ENCODE data around the gene VTI1B. TPM values are rescaled to one million over a fixed set of nuclear protein-coding genes. Genes with fewer than 3 reads are reported as not detected.

Gene VTI1B
- total RNA-seq, 1 donor from 2014 or later, result 46.0 TPM

DNA sequence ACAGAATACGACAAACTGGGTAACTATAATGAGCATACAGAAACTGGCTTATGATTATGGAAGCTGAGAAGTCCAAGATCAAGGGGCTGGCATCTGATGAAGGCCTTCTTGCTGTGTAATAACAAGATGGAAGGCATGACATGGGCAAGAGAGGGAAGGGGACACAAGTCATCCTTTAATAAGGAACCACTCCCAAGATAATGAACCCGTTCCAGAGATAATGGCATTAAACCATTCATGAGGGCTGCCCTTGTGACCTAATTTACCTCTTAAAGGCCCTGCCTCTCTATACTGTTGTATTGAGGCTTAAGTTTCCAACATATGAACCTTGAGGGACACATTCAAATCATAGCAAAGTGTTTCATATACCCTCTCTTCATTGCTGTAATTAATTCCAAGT lies 4.6 kb upstream of the VTI1B start:
- DNase-seq (ENCODE audit: low read depth in 2 of 2), result no peak

DNA sequence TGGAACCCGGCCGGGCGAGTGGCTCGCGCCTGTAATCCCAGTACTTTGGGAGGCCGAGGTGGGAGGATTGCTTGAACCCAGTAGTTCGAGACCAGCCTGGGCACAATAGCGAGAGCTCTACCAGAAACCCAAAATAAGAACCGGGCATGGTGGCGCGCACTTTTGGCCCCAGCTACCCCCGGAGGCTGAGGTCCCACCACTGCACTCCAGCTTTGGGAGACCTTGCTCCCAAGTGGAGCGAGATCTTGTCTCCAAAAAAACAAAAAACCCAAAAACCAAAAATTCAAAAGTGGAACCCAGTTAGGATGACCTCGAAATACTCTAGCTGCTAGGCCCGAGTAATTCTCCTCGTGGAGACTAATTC lies 769 bp upstream of the VTI1B start:
- no peak for DNase-seq (ENCODE audit: low read depth in 2 of 2)

DNA sequence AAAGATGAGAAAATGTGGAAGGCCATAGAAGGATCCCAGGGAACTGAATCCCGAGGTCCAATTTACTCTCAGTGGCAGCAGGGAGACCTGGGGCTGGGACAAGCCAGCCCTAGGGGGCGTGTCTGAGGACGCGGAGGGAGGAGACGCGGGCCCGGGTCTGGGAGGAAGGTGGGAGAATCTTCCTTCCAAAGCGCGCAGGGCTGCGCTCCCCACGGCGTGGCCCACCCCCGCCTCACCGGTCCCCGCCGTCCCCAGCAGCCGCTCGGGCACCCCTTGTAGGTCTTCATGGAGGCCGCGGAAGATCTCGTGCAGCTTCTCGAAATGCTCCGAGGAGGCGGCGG lies 323 bp downstream of the VTI1B start:
- DNase-seq (ENCODE audit: low read depth in 2 of 2), result peak; percentile 61 to 66

DNA sequence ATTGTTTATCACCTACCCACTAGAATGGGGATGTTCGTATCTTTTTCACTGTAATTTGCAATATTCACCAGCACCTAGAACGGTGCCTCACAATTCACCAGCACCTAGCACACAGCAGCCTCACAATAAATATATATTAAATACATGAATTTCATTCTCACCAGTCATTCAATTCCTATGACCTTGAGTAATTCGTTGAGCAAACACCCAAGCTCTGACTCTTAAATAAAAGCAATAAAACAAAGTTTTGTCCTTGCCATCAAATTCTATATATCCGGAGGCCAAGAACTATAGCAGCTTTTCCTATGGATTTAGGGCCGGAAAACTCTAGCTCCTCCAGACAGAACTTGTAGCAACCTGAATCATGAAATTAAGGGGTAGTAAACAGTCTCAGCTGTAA lies 981 bp downstream of the VTI1B start:
- DNase-seq (ENCODE audit: low read depth in 2 of 2), result no peak

DNA sequence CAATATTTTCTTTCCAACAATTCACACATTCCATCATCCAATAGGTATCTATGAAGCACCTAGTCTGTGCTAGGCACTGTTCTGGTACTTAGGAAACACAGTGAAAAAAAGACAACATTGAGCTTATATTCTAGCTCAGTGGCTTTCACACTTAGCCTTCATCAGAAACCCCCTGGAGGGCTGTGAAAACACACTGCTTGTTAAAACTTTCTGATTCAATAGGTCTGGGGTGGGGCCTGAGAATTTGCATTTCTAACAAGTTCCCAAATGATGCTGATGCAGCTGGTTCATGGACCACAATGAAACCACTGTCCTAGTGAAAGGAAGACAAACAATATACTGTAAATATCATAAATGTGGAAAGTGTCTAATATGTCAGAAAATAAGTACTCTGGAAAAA lies 5.9 kb downstream of the VTI1B start:
- no peak for DNase-seq (ENCODE audit: low read depth in 2 of 2)

DNA sequence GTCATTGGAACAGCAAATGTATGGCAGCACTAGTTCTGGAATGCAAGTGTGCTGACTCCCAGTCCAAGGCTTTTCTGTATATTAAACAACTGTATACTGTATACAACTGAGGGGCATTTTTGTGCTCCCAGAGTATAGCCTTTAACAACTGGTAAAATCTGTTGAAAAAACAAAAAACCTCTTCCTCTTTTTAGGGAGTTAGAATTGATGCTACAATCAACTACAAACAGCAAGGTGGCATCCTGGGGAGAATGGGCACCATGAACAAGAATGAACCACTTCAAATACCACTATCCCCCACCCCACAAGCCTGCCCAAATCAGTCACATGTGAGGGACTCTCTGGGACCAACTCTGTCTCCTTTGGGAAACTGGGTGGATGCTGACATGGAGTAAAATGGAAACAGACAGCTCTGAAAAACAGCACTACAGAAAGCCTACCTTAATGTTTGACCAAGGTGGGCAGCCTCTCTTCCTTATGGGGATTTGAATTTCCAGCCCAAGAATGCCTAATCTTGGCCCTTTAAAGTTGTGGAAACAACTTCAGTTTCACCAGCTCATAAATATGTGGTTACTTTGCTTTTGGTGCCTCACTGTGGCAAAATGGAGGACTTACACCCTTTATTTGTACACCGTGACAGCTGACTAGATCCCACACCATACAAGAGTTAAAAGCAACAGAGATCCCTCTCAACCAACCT lies 7.5 kb downstream of the VTI1B start:
- peak; percentile 78 to 85 for DNase-seq (ENCODE audit: low read depth in 2 of 2)

DNA sequence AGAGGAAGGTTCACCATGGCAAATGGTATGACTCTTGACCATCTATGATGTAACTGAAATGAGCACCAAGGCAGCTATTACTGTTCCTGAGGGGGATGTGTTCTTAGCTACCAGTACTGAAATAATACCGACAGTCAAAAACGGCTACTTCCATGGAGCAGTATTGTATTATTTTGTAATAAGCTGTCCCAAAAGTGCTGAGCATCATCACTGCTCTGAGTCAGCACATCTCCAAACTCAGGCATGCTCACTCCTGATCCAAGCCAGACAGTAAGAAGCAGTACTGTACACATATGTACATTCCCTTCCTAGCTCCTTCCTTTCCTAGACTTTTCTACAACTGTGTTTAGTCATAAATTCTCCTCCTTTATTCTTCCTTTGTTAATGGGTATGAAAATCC lies 8.6 kb downstream of the VTI1B start:
- peak in 1 of 2 donors; percentile 7 for DNase-seq (ENCODE audit: low read depth in 2 of 2)

DNA sequence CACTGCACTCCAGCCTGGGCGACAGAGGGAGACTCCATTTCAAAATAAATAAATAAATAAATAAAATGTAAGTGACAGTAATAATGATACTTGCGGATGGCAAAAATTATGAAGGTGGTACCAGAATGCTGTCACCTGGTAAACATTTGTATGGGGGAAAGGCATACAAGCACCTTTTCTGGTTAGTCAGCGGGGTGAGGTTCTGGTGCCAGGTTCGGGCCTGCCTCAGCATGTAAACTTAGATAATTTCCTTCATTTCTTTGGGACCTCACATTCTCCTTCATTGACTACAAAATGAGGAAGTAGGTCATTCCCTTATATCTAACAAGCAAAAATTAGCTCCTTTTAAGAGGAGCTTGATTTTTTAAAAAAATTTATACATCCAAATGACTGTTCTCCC lies 10.8 kb downstream of the VTI1B start:
- no peak for DNase-seq (ENCODE audit: low read depth in 2 of 2)

DNA sequence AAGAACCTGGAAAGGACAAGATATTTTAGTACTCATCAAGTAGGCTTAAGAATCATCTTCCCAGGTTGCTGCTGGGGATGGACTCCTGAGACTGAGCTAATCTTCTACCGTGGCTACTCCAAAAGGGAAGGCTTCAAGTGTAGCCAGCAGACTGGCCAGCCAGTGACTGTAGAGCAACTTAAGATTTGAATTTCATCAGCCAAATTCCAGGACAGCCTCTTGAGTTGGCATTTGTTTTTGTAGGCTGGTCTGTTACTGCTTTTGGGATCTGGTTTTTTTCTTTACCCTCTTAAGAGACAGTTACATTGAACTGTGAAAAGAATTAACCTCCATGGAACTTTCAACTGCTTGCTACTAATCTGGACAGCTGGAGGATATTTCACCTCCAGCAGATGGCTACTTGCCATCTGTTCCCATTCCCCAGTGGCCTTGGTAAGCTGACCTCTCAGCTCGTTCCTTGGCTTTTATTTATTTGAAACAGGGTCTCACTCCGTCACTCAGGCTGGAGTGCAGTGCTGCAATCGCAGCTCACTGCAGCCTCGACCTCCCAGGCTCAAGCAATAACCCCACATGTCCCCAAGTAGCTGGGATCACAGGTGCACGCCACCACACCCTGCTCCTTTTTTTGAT lies 20.7 kb downstream of the VTI1B start:
- DNase-seq (ENCODE audit: low read depth in 2 of 2), result no peak

DNA sequence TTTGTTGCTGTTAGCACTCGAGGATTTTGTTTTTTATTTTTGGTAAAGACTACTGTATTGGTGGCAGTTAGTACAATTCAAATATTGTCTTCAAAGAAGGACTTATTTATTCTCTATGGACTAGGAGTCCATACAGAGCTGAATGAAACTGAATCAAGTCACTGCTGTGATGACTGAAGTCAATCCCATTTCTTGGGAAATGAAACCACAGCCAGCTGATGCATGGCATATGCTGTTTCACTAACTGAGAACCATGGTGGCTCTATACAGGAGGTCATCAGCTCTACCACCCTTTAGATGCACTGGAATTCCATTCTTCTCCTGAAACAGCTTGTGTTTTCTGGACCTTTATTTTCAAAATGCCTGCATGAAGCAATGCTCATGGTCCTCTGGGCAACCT lies 22.2 kb downstream of the VTI1B start:
- DNase-seq (ENCODE audit: low read depth in 2 of 2), result no peak

DNA sequence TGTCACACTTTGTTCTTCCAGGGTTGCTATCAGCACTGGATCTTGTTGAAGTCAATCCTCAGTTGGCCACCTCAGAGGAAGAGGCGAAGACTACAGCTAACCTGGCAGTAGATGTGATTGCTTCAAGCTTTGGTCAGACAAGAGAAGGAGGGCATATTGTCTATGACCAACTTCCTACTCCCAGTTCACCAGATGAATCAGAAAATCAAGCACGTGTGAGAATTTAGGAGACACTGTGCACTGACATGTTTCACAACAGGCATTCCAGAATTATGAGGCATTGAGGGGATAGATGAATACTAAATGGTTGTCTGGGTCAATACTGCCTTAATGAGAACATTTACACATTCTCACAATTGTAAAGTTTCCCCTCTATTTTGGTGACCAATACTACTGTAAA lies 23.7 kb downstream of the VTI1B start:
- peak in 1 of 2 donors; percentile 19 for DNase-seq (ENCODE audit: low read depth in 2 of 2)

DNA sequence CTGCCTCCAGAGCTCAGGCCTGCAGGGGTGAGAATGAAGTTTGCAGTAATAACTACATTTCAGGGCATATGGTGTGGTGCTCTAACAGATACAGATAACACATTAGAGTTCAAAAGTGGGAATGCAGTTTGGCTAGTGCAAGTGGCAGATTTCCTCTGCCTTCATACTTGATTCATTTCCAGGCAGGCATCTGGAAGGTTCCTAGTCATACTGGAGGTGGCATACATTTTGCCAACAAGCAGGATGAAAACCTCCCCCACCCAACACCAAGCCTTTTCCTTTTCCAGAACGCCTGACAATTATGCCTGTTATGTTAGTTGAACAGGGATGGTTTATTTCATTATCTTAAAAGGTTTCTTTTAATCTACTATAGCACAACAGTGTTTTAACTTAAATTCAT lies 24.3 kb downstream of the VTI1B start:
- no peak for DNase-seq (ENCODE audit: low read depth in 2 of 2)

DNA sequence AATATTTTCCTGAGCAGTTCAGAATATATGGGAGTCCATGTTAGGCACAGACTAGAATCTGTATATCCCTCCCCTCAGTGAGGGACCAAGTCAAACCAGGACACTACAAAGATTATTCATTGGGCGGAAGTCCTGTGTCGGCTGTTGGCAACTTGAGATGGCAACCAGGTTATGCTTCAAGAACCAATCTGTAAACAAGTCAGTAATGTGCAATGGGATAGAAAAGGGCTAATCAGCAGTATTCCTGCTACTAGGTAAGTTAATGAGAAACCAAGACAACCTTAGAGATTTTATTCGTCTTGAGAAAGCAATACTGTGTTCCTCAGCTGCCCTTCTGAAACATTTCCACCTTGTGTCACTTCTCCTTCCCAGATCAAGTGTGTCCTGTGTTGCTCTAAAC lies 28.3 kb downstream of the VTI1B start:
- no peak for DNase-seq (ENCODE audit: low read depth in 2 of 2)

DNA sequence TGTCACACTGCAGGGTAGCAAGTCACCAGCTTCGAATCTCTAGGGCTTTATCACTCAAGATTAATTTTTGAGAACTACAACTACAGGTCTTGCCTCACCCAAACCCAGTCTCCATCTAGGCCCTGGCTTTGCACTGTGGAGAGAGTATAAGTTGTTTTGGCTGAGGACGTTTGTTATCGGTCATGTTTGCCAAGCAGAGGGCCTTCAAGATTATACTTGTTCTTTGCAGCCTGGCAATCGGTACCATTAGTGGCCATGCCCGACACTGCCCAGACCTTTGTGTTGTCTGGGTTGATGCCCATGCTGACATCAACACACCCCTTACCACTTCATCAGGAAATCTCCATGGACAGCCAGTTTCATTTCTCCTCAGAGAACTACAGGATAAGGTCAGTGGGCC lies 29.0 kb downstream of the VTI1B start:
- DNase-seq (ENCODE audit: low read depth in 2 of 2), result no peak

DNA sequence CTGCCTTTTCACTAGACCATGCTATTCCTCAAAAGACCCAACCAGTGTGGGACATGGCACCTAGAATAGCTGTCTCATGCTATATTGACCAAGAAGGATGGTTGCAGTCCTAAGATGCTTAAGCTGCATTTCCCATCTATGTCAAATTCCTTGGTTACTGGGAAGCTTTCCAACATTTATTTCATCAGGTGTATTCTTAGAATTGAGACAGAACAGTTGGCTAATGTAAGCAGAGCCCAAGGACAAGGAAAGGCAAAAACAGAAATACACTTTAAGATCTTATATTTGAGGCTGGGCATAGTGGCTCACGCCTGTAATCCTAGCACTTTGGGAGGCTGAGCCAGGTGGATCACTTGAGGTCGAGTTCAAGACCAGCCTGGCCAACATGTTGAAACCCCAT lies 30.0 kb downstream of the VTI1B start:
- no peak for DNase-seq (ENCODE audit: low read depth in 2 of 2)

DNA sequence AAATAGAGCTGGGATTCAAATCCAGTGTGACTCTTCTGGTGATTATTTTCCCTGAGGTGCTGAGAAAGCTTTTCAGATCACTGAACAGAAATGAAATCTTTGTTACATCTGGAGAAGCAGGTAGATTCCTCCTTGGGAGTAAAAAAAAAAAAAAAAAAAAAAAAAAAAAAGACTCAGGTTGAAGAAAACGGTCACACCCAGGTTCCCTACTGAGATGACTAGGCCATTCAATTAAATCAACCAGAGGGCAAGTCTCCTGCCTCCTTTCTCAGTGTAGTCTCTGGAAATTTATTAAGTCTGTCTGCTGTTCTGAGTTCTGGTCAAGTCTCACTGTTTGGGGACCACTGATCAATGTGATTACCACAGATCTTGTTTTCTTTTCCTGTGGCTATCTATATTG lies 30.7 kb downstream of the VTI1B start:
- no peak for DNase-seq (ENCODE audit: low read depth in 2 of 2)

DNA sequence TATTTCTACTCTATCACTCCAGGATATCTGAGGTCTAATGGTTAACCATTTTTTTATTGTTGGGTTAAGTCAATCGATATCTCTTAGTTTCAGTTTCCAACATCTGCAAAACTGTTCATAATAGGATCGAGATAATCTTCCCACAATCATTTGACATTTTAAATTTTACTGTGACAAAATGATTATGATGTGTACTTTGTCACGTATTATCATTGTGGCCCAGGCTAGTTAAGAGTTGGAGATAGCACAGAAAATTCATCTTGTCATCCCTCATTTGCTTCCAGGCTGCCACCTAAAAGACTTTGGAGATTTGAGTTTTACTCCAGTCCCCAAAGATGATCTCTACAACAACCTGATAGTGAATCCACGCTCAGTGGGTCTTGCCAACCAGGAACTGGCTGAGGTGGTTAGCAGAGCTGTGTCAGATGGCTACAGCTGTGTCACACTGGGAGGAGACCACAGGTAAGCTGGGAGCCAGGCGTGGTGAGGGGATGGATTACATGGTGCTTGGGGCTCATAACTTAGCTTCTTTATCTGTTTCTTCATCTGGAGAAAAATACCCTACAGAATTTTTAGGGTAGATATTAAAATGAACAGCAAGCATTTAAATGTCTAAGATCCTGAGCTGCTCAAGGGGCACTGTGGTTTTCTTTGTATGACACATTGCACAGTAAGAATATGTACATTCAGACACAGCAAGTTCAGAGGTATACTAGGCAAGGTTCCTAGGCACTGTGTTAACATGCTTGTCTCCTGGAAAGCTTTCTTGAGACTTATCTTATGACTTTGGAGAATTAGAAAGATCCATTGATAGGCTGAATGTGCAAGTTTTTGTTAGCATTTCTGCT lies 32.3 kb downstream of the VTI1B start:
- no peak for DNase-seq (ENCODE audit: low read depth in 2 of 2)

DNA sequence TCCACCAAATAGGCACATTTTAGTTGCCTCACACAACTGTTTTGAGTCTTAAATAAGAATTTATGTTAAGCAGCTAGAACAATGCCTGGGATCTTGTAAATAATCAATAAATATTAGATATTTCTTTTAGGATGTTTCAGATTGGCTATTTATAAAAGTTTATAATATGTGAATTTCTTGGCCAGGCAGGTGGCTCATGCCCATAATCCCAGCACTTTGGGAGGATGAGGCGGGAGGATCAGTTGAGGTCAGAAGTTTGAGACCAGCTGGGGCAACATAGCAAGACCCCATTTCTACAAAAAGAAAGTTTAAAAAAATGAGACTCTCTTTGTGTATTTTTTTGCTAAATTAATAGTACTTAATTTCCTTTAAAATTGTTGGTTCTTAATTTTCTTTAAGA lies 33.0 kb downstream of the VTI1B start:
- no peak for DNase-seq (ENCODE audit: low read depth in 2 of 2)

DNA sequence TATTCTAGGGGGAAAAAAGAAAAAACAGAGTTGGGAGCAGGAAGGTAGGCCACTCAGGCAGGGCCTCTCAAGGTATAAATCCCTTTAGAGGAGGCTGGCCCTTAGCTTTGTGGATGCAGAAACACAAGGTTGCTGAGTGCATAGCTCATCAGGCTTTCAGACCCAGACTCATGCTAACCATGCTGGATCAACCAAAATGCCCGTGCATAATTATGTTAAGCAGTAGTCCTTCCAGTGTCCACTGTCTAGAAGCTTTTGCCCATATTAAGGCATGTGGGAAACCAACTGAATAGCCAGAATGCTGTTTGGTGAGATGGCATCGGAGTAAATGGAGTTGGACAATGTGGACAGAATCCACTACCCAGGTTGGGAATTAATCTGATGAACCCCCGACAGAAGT lies 35.8 kb downstream of the VTI1B start:
- no peak for DNase-seq (ENCODE audit: low read depth in 2 of 2)

DNA sequence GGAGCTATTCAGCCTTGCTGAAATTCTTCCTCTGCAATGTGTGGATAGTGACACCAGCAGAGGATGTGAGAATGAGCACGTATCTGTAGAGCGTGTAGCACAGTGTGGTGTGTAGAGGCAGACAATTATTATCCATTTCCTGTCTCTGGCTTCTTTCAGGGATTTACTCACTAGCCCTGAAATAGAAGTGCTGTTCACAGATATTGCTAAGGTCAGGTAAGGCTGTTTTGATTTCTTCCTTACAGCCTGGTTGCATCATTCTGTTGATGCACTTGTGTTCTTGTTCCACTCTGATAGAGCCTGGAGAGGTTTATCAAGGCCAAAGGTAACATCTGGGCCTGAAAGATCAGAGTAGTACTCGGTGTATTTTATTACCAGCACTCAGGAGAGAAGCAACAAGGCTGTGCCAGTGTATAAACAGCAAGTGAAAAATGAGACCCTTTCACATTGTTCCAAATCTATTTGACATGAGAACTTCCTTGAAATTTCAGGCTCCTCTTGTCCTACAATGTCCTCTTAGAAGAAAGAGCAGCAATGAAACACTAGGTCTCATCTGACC lies 38.0 kb downstream of the VTI1B start:
- DNase-seq (ENCODE audit: low read depth in 2 of 2), result peak; percentile 31 to 37

DNA sequence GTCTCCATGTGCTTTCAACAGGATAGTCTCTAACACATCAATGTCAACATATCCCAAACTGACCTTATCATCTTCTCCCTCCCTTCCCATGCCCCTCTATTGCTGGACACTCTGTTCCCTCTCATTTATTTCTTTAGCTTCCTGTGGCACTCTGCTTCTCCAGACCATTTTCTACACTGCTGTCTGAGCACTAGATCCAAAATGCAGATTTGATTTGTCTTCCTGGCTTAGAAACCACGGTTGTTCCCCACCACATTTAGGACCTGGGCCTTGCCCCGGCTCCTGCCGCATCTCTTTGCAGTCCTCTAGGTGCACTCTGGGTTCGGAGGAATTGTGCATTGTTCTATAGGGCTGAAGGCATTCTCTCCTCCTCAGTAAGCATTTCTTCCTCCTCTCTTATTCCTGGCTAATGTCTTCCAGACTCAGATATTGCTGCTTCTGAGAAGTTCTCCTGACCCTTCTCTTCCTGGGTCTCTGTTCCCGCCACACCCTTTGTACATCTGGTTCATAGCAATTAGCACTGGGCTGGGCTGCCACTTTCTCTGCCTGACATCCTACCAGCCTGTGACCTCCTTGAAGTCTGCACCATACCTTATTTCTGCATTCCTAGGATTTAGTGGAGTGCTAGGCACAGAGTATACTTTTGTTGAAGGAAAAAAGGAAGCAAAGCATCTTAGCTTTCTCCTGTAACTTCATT lies 40.8 kb downstream of the VTI1B start:
- DNase-seq (ENCODE audit: low read depth in 2 of 2), result no peak

DNA sequence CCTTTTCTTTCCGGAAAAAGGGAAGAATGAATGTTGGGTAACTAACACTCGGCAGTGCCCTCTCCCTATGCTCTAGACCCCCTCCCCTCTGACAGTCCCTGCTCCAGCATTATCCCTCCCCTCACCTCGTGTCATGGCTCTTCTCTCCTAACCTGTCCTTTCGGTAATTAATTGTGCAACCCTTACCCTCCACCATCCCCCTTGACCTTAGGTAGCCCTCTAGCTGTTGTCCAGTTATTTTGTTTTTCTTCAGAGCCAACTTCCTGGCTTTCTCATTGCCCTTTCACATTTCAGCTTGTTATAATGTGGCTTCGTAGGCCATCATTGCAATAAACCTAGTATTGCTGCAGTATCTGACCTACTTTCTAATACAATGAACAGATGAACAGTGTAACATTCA lies 43.5 kb downstream of the VTI1B start:
- no peak for DNase-seq (ENCODE audit: low read depth in 2 of 2)

All from lung microvascular endothelial cell (primary cell).